Caco-2 (cell line): ENCODE measurements around the gene PFKFB3. TPM values are rescaled to one million over a fixed set of nuclear protein-coding genes. Genes with fewer than 3 reads are reported as not detected.
"Not testable (repeated sequence)": the region's sequence is repeated elsewhere in the genome, so short reads cannot be mapped to it uniquely, and the experiment has no call there.

Experiments used
- BruUV-seq: library from RNA; stranded (reverse); fragments of 400-500 nt; replicated peaks from 2 replicates; lab custom pipeline; 2021; lab: Mats Ljungman, UMichigan
- CTCF ChIA-PET: fragments of 300-600 bp; sonication (Branson Sonifier 250); formaldehyde crosslinking; loops from one replicate; lab custom pipeline; 2022; ENCODE audit warnings: antibody characterized with exemption; lab: Charles Lee
- POLR2A ChIA-PET: fragments of 300-600 bp; sonication (Branson Sonifier 250); formaldehyde crosslinking; loops from one replicate; lab custom pipeline; 2022; ENCODE audit warnings: antibody characterized with exemption; lab: Charles Lee
- DNase-seq, 2 experiments: peaks; one replicate each; pipeline versions ENCODE4 v3.0.0 to v3.0.0-alpha.2; 2020 to 2022
- H3K27me3 ChIP-seq: replicated peaks from 2 replicates; pipeline ENCODE4 v1.6.0; 2011; ENCODE audit warnings: low read length; ENCODE audit not compliant: control insufficient read depth, insufficient read depth
- H3K36me3 ChIP-seq: 2 replicates; pipeline ENCODE4 v1.5.1; 2011; ENCODE audit warnings: low read length; ENCODE audit not compliant: control insufficient read depth, insufficient read depth
- H3K4me1 ChIP-seq: fragments of 250-450 bp; sonication (Bioruptor Pico); 2 replicates; pipeline ENCODE4 v1.5.1; 2020; ENCODE audit warnings: mild to moderate bottlenecking
- H3K4me3 ChIP-seq: 2 replicates; pipeline ENCODE4 v1.5.1; 2011; ENCODE audit warnings: low read depth, mild to moderate bottlenecking, control low read depth, low read length
- H3K9me3 ChIP-seq: fragments of 250-450 bp; sonication (Bioruptor Pico); 2 replicates; pipeline ENCODE4 v1.5.1; 2020; ENCODE audit warnings: mild to moderate bottlenecking, moderate library complexity
- H3K27ac Mint-ChIP-seq: one replicate; pipeline ENCODE4 v1.8.0; 2022; ENCODE audit warnings: mixed read lengths; ENCODE audit not compliant: unreplicated experiment
- H3K27me3 Mint-ChIP-seq: one replicate; pipeline ENCODE4 v1.8.0; 2022; ENCODE audit warnings: mixed read lengths; ENCODE audit not compliant: insufficient read depth, unreplicated experiment
- H3K36me3 Mint-ChIP-seq: one replicate; pipeline ENCODE4 v1.8.0; 2022; ENCODE audit warnings: mild to moderate bottlenecking, mixed read lengths; ENCODE audit not compliant: insufficient read depth, unreplicated experiment
- H3K4me1 Mint-ChIP-seq: one replicate; pipeline ENCODE4 v1.8.0; 2022; ENCODE audit warnings: low read depth, mixed read lengths; ENCODE audit not compliant: unreplicated experiment
- H3K4me3 Mint-ChIP-seq: one replicate; pipeline ENCODE4 v1.8.0; 2022; ENCODE audit warnings: mild to moderate bottlenecking, moderate library complexity, mixed read lengths; ENCODE audit not compliant: unreplicated experiment
- H3K9me3 Mint-ChIP-seq: one replicate; pipeline ENCODE4 v1.8.0; 2022; ENCODE audit warnings: mixed read lengths; ENCODE audit not compliant: unreplicated experiment
- intact Hi-C: fragments of 100-400 bp; cut with micrococcal nuclease; formaldehyde crosslinking; loops from one replicate; pipeline ENCODE4 v1.10.0; 2022; ENCODE audit not compliant: unreplicated experiment
- total RNA-seq: library from RNA; stranded (reverse); gene quantifications from 2 replicates; pipeline ENCODE4 v1.2.3, GENCODE V29; 2022
- TF ChIP-seq, protein P1 (sequence below), 2 experiments: fragments of 200-600 bp in 1 of 2; IDR thresholded peaks; 1 replicate in 1 of 2; 2 replicates in 1 of 2; pipeline versions ENCODE4 v1.5.1 to v1.8.0; 2011 to 2022; ENCODE audit warnings: antibody characterized with exemption in 1 of 2, control low read depth in 1 of 2, inconsistent platforms in 1 of 2, low read depth in 1 of 2, low read length in 1 of 2, mild to moderate bottlenecking in 1 of 2, moderate library complexity in 1 of 2; ENCODE audit not compliant: insufficient read depth in 1 of 2, severe bottlenecking in 1 of 2, unreplicated experiment in 1 of 2

PFKFB3 gene
- total RNA-seq, 1 experiment from 2014 or later: 33.0 TPM

GRCh38 chr10:6236349-6237198 is 33.8 kb downstream of the PFKFB3 start:
- CTCF ChIA-PET: interaction anchor here (0.9 to 1.1 kb wide), 2 partner anchors 34 to 165 kb away, joined by 3 read pairs; partner anchors contain the start of gene PFKFB3
- POLR2A ChIA-PET: no interaction called here
- H3K36me3 ChIP-seq: no peaks in the 10 kb centered on the region; the same call in 1 of the 2 replicates
- no peaks in the 10 kb centered on the region for H3K9me3 Mint-ChIP-seq
- no peak overlapping the region for H3K4me3 ChIP-seq
- no peaks in the 10 kb centered on the region for H3K27me3 Mint-ChIP-seq
- no peak for DNase-seq
- H3K4me1 Mint-ChIP-seq: peaks cover 6% of the 10 kb centered on the region
- H3K27me3 ChIP-seq: no peaks in the 10 kb centered on the region
- no peak overlapping the region for H3K4me3 Mint-ChIP-seq
- intact Hi-C loops: loop anchor here (5.0 kb wide), 1 partner anchor 41 kb away; no protein-coding TSS in a partner anchor
- H3K4me1 ChIP-seq: peaks cover 6% of the 10 kb centered on the region; the same call in 1 of the 2 replicates
- H3K27ac Mint-ChIP-seq: no peak overlapping the region
- no peaks in the 10 kb centered on the region for H3K9me3 ChIP-seq
- BruUV-seq: no TSS peak
- H3K36me3 Mint-ChIP-seq: peaks cover 28% of the 10 kb centered on the region
- TF ChIP-seq, protein P1, sequence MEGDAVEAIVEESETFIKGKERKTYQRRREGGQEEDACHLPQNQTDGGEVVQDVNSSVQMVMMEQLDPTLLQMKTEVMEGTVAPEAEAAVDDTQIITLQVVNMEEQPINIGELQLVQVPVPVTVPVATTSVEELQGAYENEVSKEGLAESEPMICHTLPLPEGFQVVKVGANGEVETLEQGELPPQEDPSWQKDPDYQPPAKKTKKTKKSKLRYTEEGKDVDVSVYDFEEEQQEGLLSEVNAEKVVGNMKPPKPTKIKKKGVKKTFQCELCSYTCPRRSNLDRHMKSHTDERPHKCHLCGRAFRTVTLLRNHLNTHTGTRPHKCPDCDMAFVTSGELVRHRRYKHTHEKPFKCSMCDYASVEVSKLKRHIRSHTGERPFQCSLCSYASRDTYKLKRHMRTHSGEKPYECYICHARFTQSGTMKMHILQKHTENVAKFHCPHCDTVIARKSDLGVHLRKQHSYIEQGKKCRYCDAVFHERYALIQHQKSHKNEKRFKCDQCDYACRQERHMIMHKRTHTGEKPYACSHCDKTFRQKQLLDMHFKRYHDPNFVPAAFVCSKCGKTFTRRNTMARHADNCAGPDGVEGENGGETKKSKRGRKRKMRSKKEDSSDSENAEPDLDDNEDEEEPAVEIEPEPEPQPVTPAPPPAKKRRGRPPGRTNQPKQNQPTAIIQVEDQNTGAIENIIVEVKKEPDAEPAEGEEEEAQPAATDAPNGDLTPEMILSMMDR (IDR thresholded peaks at IDR 0.05; ENCODE audit: insufficient read depth in 1 of 2, low read depth in 1 of 2, low read length in 1 of 2, severe bottlenecking in 1 of 2, unreplicated experiment in 1 of 2): no peak

DNA sequence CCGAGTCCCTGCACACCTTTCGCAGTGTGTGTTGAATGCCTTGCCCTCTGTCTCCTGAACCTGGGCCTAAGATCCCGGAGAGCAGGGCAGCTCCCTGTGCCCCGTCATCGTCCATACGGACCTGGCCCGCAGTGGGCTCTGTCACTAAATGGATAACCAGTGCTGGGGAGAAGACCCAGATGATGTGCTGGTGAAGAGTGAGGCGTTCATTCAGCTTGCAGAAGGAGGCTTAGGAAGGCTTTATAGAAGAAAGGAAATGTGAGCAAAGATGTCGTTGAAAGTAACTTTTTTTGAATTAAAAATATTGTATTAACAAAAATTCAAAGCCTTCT is 34.4 kb downstream of the PFKFB3 start:
- POLR2A ChIA-PET: no interaction called here
- Mint-ChIP-seq H3K27me3 (no peaks in the 10 kb centered on the region), H3K9me3 (no peaks in the 10 kb centered on the region), H3K4me1 (peaks cover 6% of the 10 kb centered on the region), H3K4me3 (no peak overlapping the region), H3K36me3 (peaks cover 28% of the 10 kb centered on the region), H3K27ac (no peak overlapping the region)
- Histone ChIP-seq H3K4me3 (no peak overlapping the region), H3K9me3 (no peaks in the 10 kb centered on the region), H3K27me3 (no peaks in the 10 kb centered on the region), H3K36me3 (no peaks in the 10 kb centered on the region; the same call in 1 of the 2 replicates), H3K4me1 (peaks cover 6% of the 10 kb centered on the region; the same call in 1 of the 2 replicates)
- intact Hi-C loops: loop anchor here (5.0 kb wide), 1 partner anchor 40 kb away; no protein-coding TSS in a partner anchor
- CTCF ChIA-PET: interaction anchor here (0.9 to 1.1 kb wide), 2 partner anchors 35 to 165 kb away, joined by 3 read pairs; partner anchors contain the start of gene PFKFB3
- no TSS peak for BruUV-seq
- no peak for DNase-seq
- TF ChIP-seq, protein P1 (IDR thresholded peaks at IDR 0.05; ENCODE audit: insufficient read depth in 1 of 2, low read depth in 1 of 2, low read length in 1 of 2, severe bottlenecking in 1 of 2, unreplicated experiment in 1 of 2): no peak

- H3K27me3 Mint-ChIP-seq, H3K4me1 Mint-ChIP-seq, H3K36me3 ChIP-seq, POLR2A ChIA-PET, DNase-seq, H3K4me1 ChIP-seq, H3K9me3 ChIP-seq, H3K4me3 ChIP-seq, H3K4me3 Mint-ChIP-seq, H3K27me3 ChIP-seq, H3K9me3 Mint-ChIP-seq, BruUV-seq, H3K27ac Mint-ChIP-seq: not testable (repeated sequence)
- CTCF ChIA-PET: interaction anchor here (0.7 to 1.0 kb wide), 2 partner anchors 36 to 163 kb away, joined by 3 to 5 read pairs; partner anchors contain the start of gene PFKFB3
- intact Hi-C loops: loop anchor here (5.0 kb wide), 1 partner anchor 39 kb away; no protein-coding TSS in a partner anchor
- peaks cover 18% of the 10 kb centered on the region for H3K36me3 Mint-ChIP-seq
These were observed 36.0 kb downstream of the PFKFB3 start for GRCh38 chr10:6238587-6239212.
